ENCODE data around the gene AFF4. TPM values are rescaled to one million over a fixed set of nuclear protein-coding genes. Genes with fewer than 3 reads are reported as not detected.

AFF4 gene
- total and polyA plus RNA-seq, 8 donors = 59.5 to 86.1 (median 66.7) TPM

GRCh38 chr5:132831095-132831860, 132.2 kb downstream of the AFF4 start:
- ATAC-seq = no peak
- TF ChIP-seq CTCF (IDR thresholded peaks at IDR 0.05) = no peak
- Histone ChIP-seq H3K9me3 (no peaks in the 10 kb centered on the region), H3K4me1 (peaks cover 6 to 22% of the 10 kb centered on the region in 2 donors), H3K27me3 (peaks cover 0 to 53% of the 10 kb centered on the region in 2 donors), H3K27ac (peak overlapping the region; percentile 72 to 92), H3K4me3 (peak overlapping the region in 1 of 2 donors; percentile 74), H3K36me3 (no peaks in the 10 kb centered on the region)
- peak in 1 of 4 donors; percentile 65 for DNase-seq
- intact Hi-C loops (cut with DNase I) = no loop called here

- intact Hi-C loops (cut with DNase I) = no loop called here
- peaks cover 6 to 28% of the 10 kb centered on the region in 2 donors for H3K4me1 ChIP-seq
- no peaks in the 10 kb centered on the region for H3K9me3 ChIP-seq
- H3K4me3 ChIP-seq = peak within 1 kb of the TSS; percentile 71 to 74
- peaks cover 0 to 60% of the 10 kb centered on the region in 2 donors for H3K27me3 ChIP-seq
- H3K36me3 ChIP-seq = no peaks in the 10 kb centered on the region
- no peak for TF ChIP-seq CTCF (IDR thresholded peaks at IDR 0.05)
- DNase-seq = peak in 2 of 4 donors; percentile 72 to 91
- ATAC-seq = peak; percentile 88
- peak within 1 kb of the TSS; percentile 72 to 92 for H3K27ac ChIP-seq
These were observed 132.9 kb downstream of the AFF4 start, which contains the start of gene SHROOM1 for GRCh38 chr5:132830436-132831094. TSS of gene SHROOM1 (minus strand) at chr5:132830647. CDS start at chr5:132826140, 4,507 bp downstream.

- Histone ChIP-seq H3K27me3 (peaks cover 0 to 67% of the 10 kb centered on the region in 2 donors), H3K36me3 (peaks cover 0 to 5% of the 10 kb centered on the region in 2 donors), H3K4me1 (peaks cover 6 to 32% of the 10 kb centered on the region in 2 donors), H3K9me3 (no peaks in the 10 kb centered on the region), H3K27ac (peak overlapping the region; percentile 72 to 92), H3K4me3 (peak overlapping the region; percentile 71 to 74)
- ATAC-seq (peak; percentile 91), DNase-seq (peak; percentile 74 to 94 (median 81))
- intact Hi-C loops (cut with DNase I) = no loop called here
- peak; percentile 87 to 93 for TF ChIP-seq CTCF (IDR thresholded peaks at IDR 0.05)
These were observed 133.5 kb downstream of the AFF4 start for GRCh38 chr5:132829742-132830435.

- Histone ChIP-seq H3K27ac (no peak overlapping the region), H3K27me3 (peaks cover 0 to 76% of the 10 kb centered on the region in 2 donors)
- intact Hi-C loops (cut with DNase I) = no loop called here
These were observed 134.5 kb downstream of the AFF4 start for GRCh38 chr5:132828846-132829494.

More at GRCh38 chr5:132828846-132829494, 134.5 kb downstream of the AFF4 start:
- peak overlapping the region in 1 of 2 donors; percentile 74 for H3K4me3 ChIP-seq
- DNase-seq (no peak), ATAC-seq (no peak)
- H3K4me1 ChIP-seq = peaks cover 6 to 32% of the 10 kb centered on the region in 2 donors
- no peaks in the 10 kb centered on the region for H3K9me3 ChIP-seq
- peaks cover 0 to 14% of the 10 kb centered on the region in 2 donors for H3K36me3 ChIP-seq
- TF ChIP-seq CTCF (IDR thresholded peaks at IDR 0.05) = no peak
